GM23338 (cell line): ENCODE data around the gene ZNF219. TPM values are rescaled to one million over a fixed set of nuclear protein-coding genes. Genes with fewer than 3 reads are reported as not detected.

Source experiments
- ATAC-seq: fragments of 200-7000 bp; cut with Tn5 transposase; 3 replicates; pipeline ENCODE4 v1.9.1; 2020
- DNase-seq: peaks from one replicate; pipeline ENCODE4 v3.0.0-alpha.2; 2015; ENCODE audit warnings: low spot score
- H2AFZ ChIP-seq: fragments of 200-600 bp; sonication (generic); 2 replicates; pipeline ENCODE4 v1.8.0; 2016; ENCODE audit warnings: antibody characterized with exemption, mild to moderate bottlenecking, moderate library complexity
- H3F3A ChIP-seq: fragments of 200-600 bp; sonication (generic); replicated peaks from 2 replicates; pipeline ENCODE4 v1.8.0; 2017; ENCODE audit warnings: antibody characterized with exemption, mixed run types, low read depth
- H3K27ac ChIP-seq: fragments of 200-600 bp; sonication (generic); 2 replicates; pipeline ENCODE4 v1.6.1; 2016; ENCODE audit warnings: low read depth
- H3K27me3 ChIP-seq: fragments of 200-600 bp; sonication (generic); 2 replicates; pipeline ENCODE4 v1.8.0; 2016; ENCODE audit warnings: mild to moderate bottlenecking, mixed run types, moderate library complexity; ENCODE audit not compliant: insufficient read depth
- H3K36me3 ChIP-seq: fragments of 200-600 bp; sonication (generic); 2 replicates; pipeline ENCODE4 v1.8.0; 2016; ENCODE audit warnings: mild to moderate bottlenecking; ENCODE audit not compliant: insufficient read depth
- H3K4me1 ChIP-seq: fragments of 200-600 bp; sonication (generic); 2 replicates; pipeline ENCODE4 v1.8.0; 2016; ENCODE audit warnings: mild to moderate bottlenecking, moderate library complexity; ENCODE audit not compliant: insufficient read depth
- H3K4me2 ChIP-seq: fragments of 200-600 bp; sonication (generic); 2 replicates; pipeline ENCODE4 v1.7.1; 2017; ENCODE audit warnings: mixed run types
- H3K4me3 ChIP-seq: fragments of 200-600 bp; sonication (generic); 2 replicates; pipeline ENCODE4 v1.6.1; 2016; ENCODE audit warnings: mixed run types
- H3K79me2 ChIP-seq: fragments of 200-600 bp; sonication (generic); replicated peaks from 2 replicates; pipeline ENCODE4 v1.8.0; 2017; ENCODE audit warnings: mild to moderate bottlenecking; ENCODE audit not compliant: insufficient read depth
- H3K9me2 ChIP-seq: fragments of 200-600 bp; sonication (generic); 2 replicates; pipeline ENCODE4 v1.8.0; 2017; ENCODE audit not compliant: insufficient read depth
- H4K20me1 ChIP-seq: fragments of 200-600 bp; sonication (generic); replicated peaks from 2 replicates; pipeline ENCODE4 v1.8.0; 2017; ENCODE audit warnings: mild to moderate bottlenecking; ENCODE audit not compliant: insufficient read depth
- H3K27ac Mint-ChIP-seq: 2 replicates; pipeline ENCODE4 v1.8.0; 2020; ENCODE audit warnings: inconsistent platforms, mild to moderate bottlenecking, moderate library complexity, mixed read lengths
- H3K27me3 Mint-ChIP-seq: 3 replicates; pipeline ENCODE4 v1.8.0; 2022; ENCODE audit warnings: low read depth, mild to moderate bottlenecking, moderate library complexity, mixed read lengths, inconsistent platforms; ENCODE audit not compliant: insufficient read depth, poor library complexity
- H3K36me3 Mint-ChIP-seq: 3 replicates; pipeline ENCODE4 v1.8.0; 2021; ENCODE audit warnings: low read depth, mild to moderate bottlenecking, inconsistent platforms, moderate library complexity, mixed read lengths
- H3K4me1 Mint-ChIP-seq: 3 replicates; pipeline ENCODE4 v1.8.0; 2020; ENCODE audit warnings: mild to moderate bottlenecking, inconsistent platforms, mixed read lengths
- H3K4me3 Mint-ChIP-seq: 3 replicates; pipeline ENCODE4 v1.8.0; 2021; ENCODE audit warnings: moderate library complexity, mild to moderate bottlenecking, inconsistent platforms, mixed read lengths
- H3K9me3 Mint-ChIP-seq: 3 replicates; pipeline ENCODE4 v1.8.0; 2020; ENCODE audit warnings: moderate library complexity, mild to moderate bottlenecking, inconsistent platforms, mixed read lengths
- CREB1 ChIP-seq: fragments of 250-450 bp; sonication (Bioruptor Pico); IDR thresholded peaks from 2 replicates; pipeline ENCODE4 v1.5.0; 2020; ENCODE audit warnings: low read depth, mild to moderate bottlenecking, moderate library complexity
- CTCF ChIP-seq, 2 experiments: fragments of 200-600 bp in 1 of 2; sonication (generic) in 1 of 2; conservative IDR thresholded peaks; 2 replicates each; pipeline versions ENCODE4 v1.5.1 to v1.6.1; 2016 to 2017; ENCODE audit warnings: antibody characterized with exemption in 2 of 2, low read depth in 2 of 2, mild to moderate bottlenecking in 2 of 2, moderate library complexity in 1 of 2
- ETS1 ChIP-seq: IDR thresholded peaks from 2 replicates; pipeline ENCODE4 v1.6.1; 2016; ENCODE audit warnings: antibody characterized with exemption
- EZH2 ChIP-seq: fragments of 200-600 bp; sonication (generic); IDR thresholded peaks from one replicate; pipeline ENCODE4 v1.8.0; 2017; ENCODE audit warnings: antibody characterized with exemption, mild to moderate bottlenecking, low read depth; ENCODE audit not compliant: unreplicated experiment
- EZH2phosphoT487 ChIP-seq: fragments of 200-600 bp; sonication (generic); IDR thresholded peaks from one replicate; pipeline ENCODE4 v1.8.1; 2018; ENCODE audit warnings: antibody characterized with exemption; ENCODE audit not compliant: unreplicated experiment
- JUNB ChIP-seq: IDR thresholded peaks from one replicate; pipeline ENCODE4 v1.6.1; 2016; ENCODE audit warnings: antibody characterized with exemption; ENCODE audit not compliant: unreplicated experiment
- NANOG ChIP-seq: IDR thresholded peaks from 2 replicates; pipeline ENCODE4 v1.6.1; 2016; ENCODE audit warnings: antibody characterized with exemption, borderline replicate concordance
- POLR2AphosphoS5 ChIP-seq: IDR thresholded peaks from 2 replicates; pipeline ENCODE4 v1.6.1; 2016; ENCODE audit warnings: antibody characterized with exemption, low read depth
- REST ChIP-seq: IDR thresholded peaks from one replicate; pipeline ENCODE4 v1.6.1; 2018; ENCODE audit warnings: antibody characterized with exemption; ENCODE audit not compliant: unreplicated experiment
- STAT1 ChIP-seq: IDR thresholded peaks from one replicate; pipeline ENCODE4 v1.6.1; 2016; ENCODE audit warnings: antibody characterized with exemption; ENCODE audit not compliant: unreplicated experiment
- ZNF114 ChIP-seq: fragments of 250-450 bp; sonication (Bioruptor Pico); IDR thresholded peaks from 2 replicates; pipeline ENCODE4 v1.5.0; 2020; ENCODE audit warnings: mild to moderate bottlenecking, moderate library complexity
- ZNF331 ChIP-seq: fragments of 250-450 bp; sonication (Bioruptor Pico); IDR thresholded peaks from 2 replicates; pipeline ENCODE4 v1.5.0; 2020; ENCODE audit warnings: low read depth, mild to moderate bottlenecking, moderate library complexity
- ZNF462 ChIP-seq: fragments of 250-450 bp; sonication (Bioruptor Pico); IDR thresholded peaks from 2 replicates; pipeline ENCODE4 v1.5.0; 2020; ENCODE audit warnings: mild to moderate bottlenecking, moderate library complexity
- polyA plus RNA-seq: library from polyadenylated mRNA; unstranded; fragments of >200 nt; fragmentation: Nextera tagmentation; extraction: Ambion mirVana; gene quantifications from 2 replicates; pipeline ENCODE4 v1.2.1, GENCODE V29; 2016
- total RNA-seq: library from RNA; depleted of rRNA; stranded (reverse); fragments of >200 nt; shearing (Covaris generic); gene quantifications from 2 replicates; pipeline ENCODE4 v1.2.3, GENCODE V29; 2014

The ZNF219 gene
- total and polyA plus RNA-seq, 2 experiments from 2014 or later, result 37.7 to 153 TPM

- TF ChIP-seq REST, result no peak
- TF ChIP-seq ETS1, result no peak
- TF ChIP-seq CTCF (conservative IDR thresholded peaks at IDR 0.05; ENCODE audit: low read depth in 2 of 2), result no peak
- no peak for TF ChIP-seq ZNF114 (CRISPR knock-in tag)
- TF ChIP-seq EZH2, result no peak
- no peak for TF ChIP-seq ZNF462 (CRISPR knock-in tag)
- no peak for TF ChIP-seq STAT1
- no peak for TF ChIP-seq EZH2phosphoT487
- no peak for TF ChIP-seq ZNF331
- TF ChIP-seq CREB1, result no peak
- no peak for TF ChIP-seq JUNB
- no peak for TF ChIP-seq NANOG
- TF ChIP-seq POLR2AphosphoS5, result no peak
- Histone ChIP-seq H3K27me3 (no peaks in the 10 kb centered on the region), H3K27ac (no peak overlapping the region), H3K79me2 (no peaks in the 10 kb centered on the region), H3K9me2 (no peaks in the 10 kb centered on the region), H2AFZ (no peak overlapping the region), H3K4me2 (no peak overlapping the region), H3K4me1 (peaks cover 12% of the 10 kb centered on the region; the same call in 1 of the 2 replicates), H3F3A (peaks cover 19% of the 10 kb centered on the region; the same call in 1 of the 2 replicates), H4K20me1 (peaks cover 15% of the 10 kb centered on the region), H3K4me3 (no peak overlapping the region), H3K36me3 (peaks cover 20% of the 10 kb centered on the region; the same call in 1 of the 2 replicates)
- Mint-ChIP-seq H3K36me3 (peaks cover 89% of the 10 kb centered on the region), H3K27me3 (peaks cover 23% of the 10 kb centered on the region), H3K9me3 (peaks cover 4% of the 10 kb centered on the region; the same call in 2 of the 3 replicates), H3K4me3 (no peak overlapping the region), H3K4me1 (peaks cover 29% of the 10 kb centered on the region), H3K27ac (no peak overlapping the region)
- ATAC-seq, result no peak
- no peak for DNase-seq
Observed at GRCh38 chr14:21084998-21085853, 13.2 kb downstream of the ZNF219 start.
